A549 treated with Mapracorat at 1 μM for 4 hours (cell line): ENCODE data around the gene FAR2. TPM values are rescaled to one million over a fixed set of nuclear protein-coding genes. Genes with fewer than 3 reads are reported as not detected.

Source experiments
- total RNA-seq: library from RNA; stranded (reverse); fragments of 200-300 nt; extraction: Qiagen RNA extraction; gene quantifications from 5 replicates; pipeline ENCODE4 v1.2.3, GENCODE V29; 2022

Gene FAR2
- 0.30 TPM in 1 of 5 replicates, not detected in the others for total RNA-seq

GRCh38 chr12:29148911-29149690, at the start of gene FAR2:
TSS of gene FAR2 (plus strand) at chr12:29149278. CDS start at chr12:29270450, 121,172 bp downstream.

GRCh38 chr12:29380536-29381523, 231.8 kb downstream of the FAR2 start, which contains the start of gene ERGIC2:
TSS of gene ERGIC2 (minus strand) at chr12:29381172. CDS start at chr12:29371633, 9,539 bp downstream.

Other genes starting within 250 kb of the FAR2 start
- 62.8 to 74.5 TPM (median 64.0 TPM) in 5 replicates for gene ERGIC2, start 231.9 kb downstream of the FAR2 start, total RNA-seq